GM21825 (cell line): ENCODE data around the gene A1CF.
"Not testable (repeated sequence)": the region's sequence is repeated elsewhere in the genome, so short reads cannot be mapped to it uniquely, and the experiment has no call there.

ENCODE experiments used
- ATAC-seq: cut with Tn5 transposase; IDR thresholded peaks from one replicate; pipeline ENCODE4 v1.9.1; 2021; ENCODE audit warnings: mild to moderate bottlenecking, moderate library complexity; ENCODE audit not compliant: unreplicated experiment

The A1CF gene

GRCh38 chr10:50794490-50794889 is 90.9 kb downstream of the A1CF start:
- no peak for ATAC-seq

- no peak for ATAC-seq
Measured at GRCh38 chr10:50788951-50789945, 96.2 kb downstream of the A1CF start.

- ATAC-seq = not testable (repeated sequence)
Measured at GRCh38 chr10:50787962-50788361, 97.5 kb downstream of the A1CF start.

GRCh38 chr10:50782017-50782416 is 103.4 kb downstream of the A1CF start:
- ATAC-seq = not testable (repeated sequence)

- not testable (repeated sequence) for ATAC-seq
Measured at GRCh38 chr10:50780036-50780435, 105.4 kb downstream of the A1CF start.

GRCh38 chr10:50774868-50775267 is 110.6 kb downstream of the A1CF start:
- ATAC-seq = not testable (repeated sequence)

- ATAC-seq = not testable (repeated sequence)
Measured at GRCh38 chr10:50772042-50772441, 113.4 kb downstream of the A1CF start.

GRCh38 chr10:50766774-50767513 is 118.5 kb downstream of the A1CF start:
- ATAC-seq = not testable (repeated sequence)
